Lower leg skin (tissue), 3 donors: Measurements from ENCODE around the gene TMEM187.

Experiments used
- POLR2A ChIP-seq, 2 donors: fragments of 450-650 bp; IDR thresholded peaks; one replicate each; pipeline ENCODE4 v1.6.1; 2016 to 2017; ENCODE audit warnings: antibody characterized with exemption in 2 of 2, mild to moderate bottlenecking in 1 of 2, moderate library complexity in 1 of 2
- TF ChIP-seq, protein P1 (sequence below), 3 donors: fragments of 450-650 bp; IDR thresholded peaks; one replicate each; pipeline ENCODE4 v1.5.1; 2016; ENCODE audit warnings: antibody characterized with exemption in 3 of 3, mild to moderate bottlenecking in 3 of 3, moderate library complexity in 2 of 3

DNA sequence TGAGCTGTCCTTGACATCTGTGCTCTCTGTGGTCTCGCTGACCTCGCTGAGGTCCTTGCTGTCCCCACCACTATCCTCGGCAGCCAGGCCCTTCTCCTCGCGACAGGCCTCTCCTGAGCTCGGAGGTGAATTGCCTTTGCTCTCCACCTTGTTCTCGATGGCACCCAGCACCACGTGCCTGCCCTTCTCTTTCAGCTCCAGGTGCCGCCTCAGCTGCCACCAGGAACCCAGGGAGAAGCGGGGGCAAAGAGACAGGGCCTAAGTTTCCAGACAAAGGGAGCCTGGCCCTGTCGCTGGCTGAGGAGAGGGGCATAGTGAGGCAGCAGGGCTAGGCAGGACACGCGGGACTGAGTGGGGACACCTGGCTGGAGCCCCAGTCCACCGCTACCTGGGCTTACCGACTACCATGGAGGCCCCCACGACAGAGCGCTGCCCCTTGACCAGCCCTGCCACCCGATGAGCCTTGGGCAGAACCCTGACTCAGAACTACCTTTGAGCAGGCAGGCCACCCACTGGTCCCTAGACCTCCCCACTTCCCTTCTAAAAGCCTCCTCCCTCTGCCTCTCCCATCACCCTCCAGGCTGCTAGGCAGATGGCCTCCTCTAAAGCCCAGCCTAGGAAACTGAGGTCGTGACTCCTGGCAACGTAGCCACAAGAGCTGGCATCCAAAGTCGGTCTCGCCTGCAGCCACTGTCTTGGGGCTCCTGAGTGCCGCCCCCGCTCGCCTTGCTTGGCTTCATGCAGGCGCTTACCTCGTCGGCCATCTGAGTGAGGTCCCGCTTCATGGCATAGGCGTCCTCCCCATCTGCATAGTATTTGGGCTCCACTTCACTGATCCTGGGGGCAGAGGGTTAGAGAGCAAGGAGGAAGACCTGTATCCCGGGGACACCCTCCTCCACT, 42.3 kb upstream of the TMEM187 start:
- TF ChIP-seq, protein P1, sequence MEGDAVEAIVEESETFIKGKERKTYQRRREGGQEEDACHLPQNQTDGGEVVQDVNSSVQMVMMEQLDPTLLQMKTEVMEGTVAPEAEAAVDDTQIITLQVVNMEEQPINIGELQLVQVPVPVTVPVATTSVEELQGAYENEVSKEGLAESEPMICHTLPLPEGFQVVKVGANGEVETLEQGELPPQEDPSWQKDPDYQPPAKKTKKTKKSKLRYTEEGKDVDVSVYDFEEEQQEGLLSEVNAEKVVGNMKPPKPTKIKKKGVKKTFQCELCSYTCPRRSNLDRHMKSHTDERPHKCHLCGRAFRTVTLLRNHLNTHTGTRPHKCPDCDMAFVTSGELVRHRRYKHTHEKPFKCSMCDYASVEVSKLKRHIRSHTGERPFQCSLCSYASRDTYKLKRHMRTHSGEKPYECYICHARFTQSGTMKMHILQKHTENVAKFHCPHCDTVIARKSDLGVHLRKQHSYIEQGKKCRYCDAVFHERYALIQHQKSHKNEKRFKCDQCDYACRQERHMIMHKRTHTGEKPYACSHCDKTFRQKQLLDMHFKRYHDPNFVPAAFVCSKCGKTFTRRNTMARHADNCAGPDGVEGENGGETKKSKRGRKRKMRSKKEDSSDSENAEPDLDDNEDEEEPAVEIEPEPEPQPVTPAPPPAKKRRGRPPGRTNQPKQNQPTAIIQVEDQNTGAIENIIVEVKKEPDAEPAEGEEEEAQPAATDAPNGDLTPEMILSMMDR (IDR thresholded peaks at IDR 0.05), result no peak
- TF ChIP-seq POLR2A (IDR thresholded peaks at IDR 0.05), result no peak
